Stimulated activated CD4-positive, alpha-beta T cell treated with anti-CD3 and anti-CD28 coated beads, Interleukin-4, amount 100 ng/mL, for 1 hour (primary cell): ENCODE results near the gene MDFIC.
"Not testable (repeated sequence)": the region's sequence is repeated elsewhere in the genome, so short reads cannot be mapped to it uniquely, and the experiment has no call there.

Experiments used
- DNase-seq: peaks from one replicate; pipeline ENCODE4 v3.0.0-alpha.2; 2020

MDFIC gene

GRCh38 chr7:114922026-114922651 lies at the start of gene MDFIC:
MDFIC (plus strand) TSS chr7:114922094; CDS start chr7:114923034, 940 bp downstream.
- DNase-seq, result peak; percentile 74

GRCh38 chr7:114874170-114874569 lies 47.7 kb upstream of the MDFIC start:
- DNase-seq, result no peak

- DNase-seq, result no peak
Measured at GRCh38 chr7:114875186-114875585, 46.7 kb upstream of the MDFIC start.

- DNase-seq, result no peak
Measured at GRCh38 chr7:114879554-114879953, 42.3 kb upstream of the MDFIC start.

GRCh38 chr7:114885836-114886235 lies 36.1 kb upstream of the MDFIC start:
- no peak for DNase-seq

- no peak for DNase-seq
Measured at GRCh38 chr7:114886241-114886640, 35.7 kb upstream of the MDFIC start.

- not testable (repeated sequence) for DNase-seq
Measured at GRCh38 chr7:114889116-114889515, 32.8 kb upstream of the MDFIC start.

- DNase-seq, result no peak
Measured at GRCh38 chr7:114889646-114890285, 32.1 kb upstream of the MDFIC start.

GRCh38 chr7:114890561-114890960 lies 31.3 kb upstream of the MDFIC start:
- DNase-seq, result no peak

GRCh38 chr7:114900127-114900526 lies 21.8 kb upstream of the MDFIC start:
- no peak for DNase-seq

- DNase-seq, result no peak
Measured at GRCh38 chr7:114901771-114902170, 20.1 kb upstream of the MDFIC start.

- no peak for DNase-seq
Measured at GRCh38 chr7:114903131-114903530, 18.8 kb upstream of the MDFIC start.

GRCh38 chr7:114910787-114911186 lies 11.1 kb upstream of the MDFIC start:
- DNase-seq, result no peak

GRCh38 chr7:114911411-114911810 lies 10.5 kb upstream of the MDFIC start:
- no peak for DNase-seq

GRCh38 chr7:114916261-114916892 lies 5.5 kb upstream of the MDFIC start:
- peak; percentile 32 for DNase-seq

GRCh38 chr7:114917211-114917839 lies 4.6 kb upstream of the MDFIC start:
- DNase-seq, result no peak

- no peak for DNase-seq
Measured at GRCh38 chr7:114919587-114919986, 2.3 kb upstream of the MDFIC start.

- DNase-seq, result peak; percentile 24
Measured at GRCh38 chr7:114921631-114922025, 266 bp upstream of the MDFIC start.

- peak; percentile 54 for DNase-seq
Measured at GRCh38 chr7:114922652-114923402, 933 bp downstream of the MDFIC start.

GRCh38 chr7:114923403-114923713 lies 1.5 kb downstream of the MDFIC start:
- DNase-seq, result no peak

GRCh38 chr7:114924038-114924712 lies 2.3 kb downstream of the MDFIC start:
- DNase-seq, result no peak

GRCh38 chr7:114925434-114925833 lies 3.5 kb downstream of the MDFIC start:
- DNase-seq, result no peak

- DNase-seq, result no peak
Measured at GRCh38 chr7:114928060-114928459, 6.2 kb downstream of the MDFIC start.
